T1000 (cell line): ENCODE data around the gene ATF7.
A peak's percentile ranks its signal among the peaks of the same experiment; 100 is the strongest.
"Not testable (repeated sequence)": the region's sequence is repeated elsewhere in the genome, so short reads cannot be mapped to it uniquely, and the experiment has no call there.

ENCODE experiments used
- DNase-seq: peaks from one replicate; lab custom pipeline; 2025; ENCODE audit warnings: mixed read lengths; lab: John Stamatoyannopoulos, UW

Gene ATF7

DNA sequence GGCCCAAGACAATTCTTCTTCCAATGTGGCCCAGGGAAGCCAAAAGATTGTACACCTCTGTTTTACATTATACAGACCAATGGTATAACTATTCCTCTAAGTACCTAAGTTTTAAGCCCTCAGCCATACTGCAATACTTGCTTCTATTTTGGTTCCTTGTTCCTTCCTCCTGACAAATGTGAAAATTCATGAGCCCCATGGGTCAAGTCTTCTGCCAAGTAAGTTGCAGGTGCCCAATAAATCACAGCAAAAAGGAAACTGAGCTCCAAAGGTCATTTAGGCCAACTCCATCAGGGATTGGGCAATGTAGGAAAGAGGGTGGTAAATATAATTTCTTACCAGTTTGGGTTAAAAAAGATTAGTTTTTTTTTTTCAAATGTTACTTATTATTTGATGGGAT lies 61.2 kb downstream of the ATF7 start:
- DNase-seq, result no peak

DNA sequence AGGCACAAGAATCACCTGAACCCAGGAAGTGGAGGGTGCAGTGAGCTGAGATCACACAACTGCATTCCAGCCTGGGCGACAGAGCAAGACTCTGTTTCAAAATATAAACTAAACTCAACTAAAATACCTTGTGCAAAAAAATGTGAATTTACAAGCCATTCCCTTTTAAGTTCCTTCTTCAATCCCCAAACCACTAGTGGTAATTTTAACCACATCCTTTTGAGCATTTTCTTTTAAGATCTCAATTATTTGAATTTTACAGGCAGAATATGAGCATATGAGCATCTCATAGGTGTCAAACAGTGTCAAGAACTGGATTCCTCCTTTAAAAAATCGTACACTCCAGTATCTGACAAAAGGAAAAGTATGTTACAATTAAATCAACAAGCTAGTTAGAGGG lies 61.9 kb downstream of the ATF7 start:
- DNase-seq, result no peak

DNA sequence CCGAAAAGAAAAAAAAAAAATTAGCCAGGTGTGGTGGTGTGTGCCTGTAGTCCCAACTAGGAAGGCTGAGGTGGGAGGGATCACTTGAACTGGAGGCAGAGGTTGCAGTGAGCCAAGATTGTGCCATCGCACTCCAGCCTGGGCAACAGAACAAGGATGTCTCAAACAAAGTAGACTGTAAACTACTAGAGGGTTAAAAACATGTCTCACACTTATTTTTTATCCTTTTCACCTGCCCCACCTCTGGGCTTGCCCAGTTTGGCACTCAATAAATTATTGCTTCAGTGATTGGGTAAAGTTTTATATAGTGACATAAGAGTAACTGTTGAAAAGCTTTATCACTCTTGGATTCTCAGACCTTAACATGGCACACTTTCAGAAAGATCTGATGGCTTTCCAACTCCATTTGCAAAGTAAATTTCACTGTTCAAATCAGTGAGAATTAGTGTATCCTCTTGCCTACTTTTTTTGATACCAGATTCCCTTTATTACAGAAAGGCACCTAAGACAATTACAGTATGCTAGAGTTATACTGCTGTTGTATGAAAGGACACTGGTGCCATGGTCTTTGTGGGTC lies 62.6 kb downstream of the ATF7 start:
- no peak for DNase-seq

DNA sequence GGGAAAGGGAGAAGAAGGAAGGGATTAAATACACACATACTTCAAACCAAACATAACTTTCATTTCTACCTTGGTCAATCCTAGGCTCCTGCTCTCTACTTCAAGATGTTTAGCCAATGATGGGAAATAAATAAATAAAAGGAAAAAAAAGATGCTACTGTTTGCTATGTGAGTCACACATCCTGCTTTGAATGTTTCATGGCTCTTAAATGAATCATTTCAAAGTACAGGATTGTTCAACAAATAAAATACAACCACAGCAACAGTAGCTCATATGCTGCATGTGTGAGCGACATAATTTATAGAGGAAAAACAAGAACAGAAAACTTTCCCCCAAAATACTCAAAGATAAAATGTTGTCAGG lies 64.6 kb downstream of the ATF7 start:
- DNase-seq, result no peak

DNA sequence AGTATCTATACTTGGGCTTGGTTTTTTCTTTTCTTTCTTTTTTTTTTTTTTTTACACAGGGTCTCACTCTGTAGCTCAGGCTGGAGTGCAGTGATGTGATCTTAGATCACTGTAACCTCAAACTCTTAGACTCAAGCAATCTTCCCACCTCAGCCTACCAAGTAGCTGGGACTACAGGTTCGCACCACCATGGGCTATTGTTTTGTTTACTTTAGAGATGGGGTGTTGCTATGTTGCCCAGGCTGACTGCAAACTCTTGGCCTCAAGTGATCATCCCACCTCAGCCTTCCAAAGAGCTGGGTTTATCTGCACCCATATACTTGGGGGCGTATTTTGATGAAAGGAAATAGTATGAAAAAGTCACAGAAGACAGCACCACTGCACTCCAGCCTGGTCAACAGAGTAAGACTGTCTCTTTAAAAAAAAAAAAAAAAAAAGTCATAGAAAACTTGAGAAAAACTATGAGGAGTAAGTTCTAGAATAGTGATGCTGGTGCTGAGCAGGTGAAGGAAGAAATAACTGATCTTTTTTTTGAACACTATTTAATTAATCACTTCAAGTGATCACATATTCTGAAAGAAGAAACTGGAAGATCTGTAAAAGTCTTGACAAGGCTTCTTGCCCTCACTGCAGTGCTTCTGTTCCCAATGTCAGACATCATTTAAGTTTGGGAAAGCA lies 65.1 kb downstream of the ATF7 start:
- DNase-seq, result no peak

DNA sequence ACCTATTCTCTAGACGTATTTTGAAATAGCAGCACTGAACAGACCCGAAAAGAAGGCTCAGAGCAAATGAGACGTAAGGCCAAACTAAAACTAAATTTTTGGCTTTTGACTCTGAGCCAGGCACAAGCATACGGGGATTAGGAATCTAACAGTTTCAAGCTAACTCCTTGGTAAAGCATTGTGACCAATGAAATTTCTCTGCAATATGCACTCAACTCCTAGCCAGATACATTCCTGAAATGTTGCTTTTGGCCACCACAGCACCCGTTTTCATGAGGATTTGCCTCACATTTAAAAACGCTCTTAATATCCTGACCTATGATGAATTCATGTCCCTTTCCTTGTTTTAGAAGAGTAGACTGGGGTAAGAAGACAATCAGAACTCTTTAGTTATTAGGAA lies 65.8 kb downstream of the ATF7 start:
- no peak for DNase-seq

DNA sequence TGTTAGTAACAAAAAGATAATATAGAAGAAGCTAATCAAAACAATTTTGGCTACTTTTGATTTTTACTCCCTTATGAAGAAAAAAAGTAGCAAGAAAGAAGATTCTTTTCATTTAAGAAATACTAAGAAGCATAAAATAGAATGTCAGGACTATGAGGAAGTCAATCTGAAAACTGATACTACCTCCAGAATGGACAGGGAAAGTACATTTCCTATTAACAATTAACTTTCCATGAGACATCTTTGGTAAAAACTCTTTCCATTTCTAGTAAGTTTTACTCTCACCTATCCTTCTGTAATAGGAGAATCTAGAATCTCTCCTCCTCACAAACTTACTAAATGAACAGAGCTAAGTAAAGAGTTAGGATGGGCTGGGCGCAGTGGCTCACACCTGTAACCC lies 67.6 kb downstream of the ATF7 start:
- DNase-seq, result no peak

DNA sequence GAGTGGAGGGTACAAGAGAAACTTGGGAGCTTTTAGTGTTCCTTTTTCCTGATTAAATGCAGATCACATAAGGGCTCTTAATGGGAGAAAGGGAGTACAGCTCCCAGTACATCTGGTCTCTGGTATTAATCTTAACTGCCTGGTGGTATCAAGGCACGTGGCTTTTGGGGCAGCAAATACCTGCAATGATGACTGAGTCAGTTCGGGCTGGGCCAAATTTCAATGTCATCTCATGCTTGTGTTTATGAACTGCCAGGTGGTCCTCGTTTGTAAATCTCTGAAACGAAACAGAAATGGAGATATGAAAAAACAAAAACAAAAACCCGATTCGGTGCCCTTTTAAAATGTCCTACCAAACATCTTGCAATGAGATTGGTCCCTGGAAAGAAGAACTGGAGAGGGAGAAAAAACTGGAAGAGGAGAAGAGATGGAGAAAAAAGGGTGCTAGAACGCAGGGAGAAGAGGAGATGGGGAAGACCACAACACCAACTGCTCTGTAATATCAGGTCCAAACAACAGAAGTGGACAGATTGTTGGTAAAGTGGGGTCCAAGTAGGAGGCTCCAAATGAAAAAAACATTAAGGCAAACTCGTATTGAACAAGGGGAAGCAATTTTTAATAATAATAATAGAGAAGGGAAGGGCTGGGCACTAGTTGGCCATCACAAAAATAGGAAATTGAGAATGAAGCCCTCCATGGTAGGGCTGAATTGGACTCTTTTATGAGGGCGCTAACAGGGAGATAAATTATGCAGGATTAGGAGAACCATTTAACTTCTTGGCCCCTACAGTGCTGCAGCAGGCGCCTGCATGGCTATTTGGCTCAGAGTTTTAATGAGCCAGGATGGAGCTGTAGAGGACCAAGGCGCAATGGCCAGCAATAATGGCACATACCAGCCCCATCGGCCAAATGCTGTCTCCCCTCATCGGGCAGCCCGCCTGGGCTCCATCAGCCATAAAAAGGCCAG lies 73.5 kb downstream of the ATF7 start:
- DNase-seq, result no peak

DNA sequence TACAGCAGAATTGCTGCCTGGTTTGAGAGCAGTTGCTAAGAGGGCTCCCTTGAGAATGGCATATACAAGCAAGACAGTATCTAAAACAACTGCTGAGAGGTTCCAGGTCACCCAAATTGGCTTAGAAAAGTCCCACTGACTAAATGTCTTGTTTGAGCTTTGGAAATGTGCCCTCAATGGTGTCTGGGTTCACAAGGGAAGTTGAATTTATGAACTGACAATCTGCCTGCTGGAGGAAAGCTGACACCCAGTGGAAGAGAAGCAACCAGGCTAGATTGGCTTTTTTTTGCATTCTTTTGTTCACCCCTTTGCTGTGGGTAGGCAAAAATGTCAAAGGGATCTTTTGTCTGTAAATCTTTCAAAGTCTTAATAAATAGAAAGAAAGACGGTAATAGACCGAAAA lies 74.3 kb downstream of the ATF7 start:
- DNase-seq, result no peak

DNA sequence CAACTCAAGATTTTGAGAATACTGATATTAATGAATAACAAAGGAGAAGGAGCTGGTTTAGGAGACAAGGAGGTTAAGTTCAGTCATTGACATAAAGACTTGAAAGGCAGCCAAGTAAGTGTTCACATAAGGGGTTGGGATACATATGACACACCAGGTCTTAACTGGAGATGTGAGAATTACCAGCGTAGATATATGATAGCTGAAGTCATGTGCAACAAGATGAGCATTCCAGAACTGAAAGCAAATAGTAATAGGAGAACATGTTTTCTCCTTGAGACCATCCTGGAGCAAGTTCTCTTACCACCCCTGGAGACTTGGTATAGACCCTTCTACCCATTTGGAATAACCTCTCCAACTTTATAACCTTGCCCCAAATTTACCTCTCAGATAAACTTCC lies 75.6 kb downstream of the ATF7 start:
- DNase-seq, result no peak

DNA sequence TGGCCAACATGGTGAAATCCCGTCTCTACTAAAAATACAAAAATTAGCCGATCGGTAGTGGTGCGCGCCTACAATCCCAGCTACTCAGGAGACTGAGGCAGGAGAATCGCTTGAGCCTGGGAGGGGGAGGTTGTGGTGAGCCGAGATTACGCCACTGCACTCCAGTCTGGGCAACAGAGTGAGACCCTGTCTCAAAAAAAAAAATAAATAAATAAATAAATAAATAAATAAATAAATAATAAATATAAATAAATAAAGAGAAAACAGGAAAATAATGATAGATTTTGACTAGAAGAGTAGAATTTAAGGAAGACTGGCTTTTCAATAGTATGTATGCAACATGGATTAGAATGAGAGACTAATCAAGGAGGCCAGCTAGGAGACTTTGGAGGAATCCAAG lies 76.1 kb downstream of the ATF7 start:
- DNase-seq, result not testable (repeated sequence)

DNA sequence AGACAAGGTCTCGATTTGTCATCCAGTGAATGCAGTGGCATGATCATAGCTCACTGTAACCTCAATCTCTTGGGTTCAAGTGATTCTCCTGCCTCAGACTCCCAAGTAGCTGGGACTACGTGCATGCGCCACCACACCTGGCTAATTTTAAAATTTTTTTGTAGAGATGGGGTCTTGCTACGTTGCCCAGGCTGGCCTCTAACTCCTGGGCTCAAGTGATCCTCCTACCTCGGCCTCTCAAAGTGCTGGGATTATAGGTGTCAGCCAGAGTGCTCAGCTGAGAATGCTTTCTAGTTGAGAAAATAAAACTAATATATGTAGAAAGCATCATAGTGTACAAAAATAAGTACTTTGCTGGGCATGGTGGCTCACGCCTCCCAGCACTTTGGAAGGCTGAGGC lies 77.8 kb downstream of the ATF7 start:
- DNase-seq, result not testable (repeated sequence)

DNA sequence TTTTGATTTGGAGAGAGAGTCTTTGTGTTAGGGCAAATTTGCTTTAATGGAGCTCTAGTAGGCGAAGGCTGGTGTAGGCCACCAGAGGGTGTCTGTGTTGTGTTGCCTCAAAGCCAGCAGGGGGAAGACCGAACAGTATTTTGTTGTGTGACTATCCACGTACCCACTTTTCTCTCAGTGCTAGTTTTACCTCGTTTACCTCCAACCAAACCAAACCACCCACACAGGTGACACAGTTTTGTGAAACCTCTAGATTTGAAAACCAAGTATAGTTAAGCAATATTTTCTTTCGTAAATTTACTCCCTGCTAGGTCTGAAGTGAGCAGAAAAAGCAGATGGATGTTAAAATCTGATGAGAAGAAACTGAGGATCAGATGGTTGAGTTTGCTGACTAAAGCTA lies 82.6 kb downstream of the ATF7 start:
- peak; percentile 7 for DNase-seq

DNA sequence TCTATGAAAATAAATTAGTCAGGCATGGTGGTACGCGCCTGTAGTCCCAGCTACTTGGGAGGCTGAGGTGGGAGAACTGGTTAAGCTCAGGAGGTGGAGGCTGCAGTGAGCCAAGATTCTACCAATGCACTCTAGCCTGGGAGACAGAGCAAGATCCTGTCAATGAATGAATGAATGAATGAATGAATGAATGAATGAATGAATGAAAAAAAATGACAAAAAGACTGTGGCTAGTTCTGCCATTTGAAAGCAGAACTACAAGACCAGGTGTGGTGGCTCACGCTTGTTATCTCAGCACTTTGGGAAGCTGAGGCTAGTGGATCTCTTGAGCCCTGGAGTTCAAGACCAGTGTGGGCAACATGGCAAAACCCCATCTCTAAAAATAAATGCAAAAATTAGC lies 86.7 kb downstream of the ATF7 start:
- DNase-seq, result no peak

DNA sequence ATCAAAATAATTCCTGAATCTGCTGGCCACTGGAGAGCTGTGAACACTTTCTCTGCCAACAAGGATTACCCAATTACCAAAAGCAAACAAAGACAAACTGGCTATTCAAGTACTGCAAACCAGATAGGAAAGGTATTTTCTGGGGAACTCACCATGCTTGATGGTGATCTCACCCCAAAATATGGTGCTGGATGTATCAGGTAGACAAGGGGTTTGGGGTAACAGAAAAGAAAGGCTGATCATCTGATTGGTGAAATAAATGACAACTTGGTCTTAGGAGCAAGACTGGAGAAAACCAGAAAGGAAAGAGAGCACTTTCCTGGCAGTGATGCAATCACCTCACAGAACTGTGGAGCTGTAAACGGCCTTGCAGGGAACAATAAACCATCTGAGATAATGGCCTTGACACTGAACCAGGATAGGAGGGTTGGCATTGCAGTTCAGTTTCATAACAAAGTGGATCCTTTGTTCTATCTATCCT lies 87.9 kb downstream of the ATF7 start:
- DNase-seq, result no peak

DNA sequence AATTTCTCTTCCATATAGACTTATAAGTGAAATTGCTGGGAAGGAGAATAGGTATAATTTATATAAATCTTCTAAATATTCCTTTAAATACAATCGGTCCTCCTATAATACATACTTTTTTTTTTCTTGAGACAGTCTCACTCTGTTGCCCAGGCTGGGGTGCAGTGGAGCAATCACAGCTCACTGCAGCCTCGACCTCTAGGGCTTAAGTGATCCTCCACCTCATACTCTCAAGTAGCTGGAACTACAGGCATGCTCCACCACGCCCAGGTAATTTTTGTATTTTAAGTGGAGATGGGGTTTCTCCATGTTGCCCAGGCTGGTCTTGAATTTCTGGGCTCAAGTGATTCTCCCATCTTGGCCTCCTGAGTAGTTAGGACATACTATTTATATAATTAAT lies 89.2 kb downstream of the ATF7 start:
- no peak for DNase-seq

DNA sequence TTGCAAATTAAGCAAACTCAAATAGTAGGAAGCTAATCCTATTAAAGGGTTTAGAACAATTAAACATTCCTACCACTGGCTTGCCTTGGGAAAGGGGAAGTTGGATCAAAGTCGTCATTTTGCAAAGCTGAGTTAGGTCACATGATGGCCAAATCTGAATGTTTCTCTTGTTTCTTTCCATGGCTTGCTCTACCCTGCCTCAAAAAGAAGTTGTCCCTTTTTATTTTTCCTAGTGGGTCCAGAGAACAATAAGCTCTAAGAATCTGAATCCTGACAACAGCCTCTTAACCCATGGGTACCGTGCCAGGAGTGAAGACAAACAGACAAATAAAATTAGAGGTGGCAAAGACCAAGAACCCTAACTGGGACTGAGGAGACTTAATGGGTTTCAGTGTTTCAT lies 92.7 kb downstream of the ATF7 start:
- DNase-seq, result no peak

DNA sequence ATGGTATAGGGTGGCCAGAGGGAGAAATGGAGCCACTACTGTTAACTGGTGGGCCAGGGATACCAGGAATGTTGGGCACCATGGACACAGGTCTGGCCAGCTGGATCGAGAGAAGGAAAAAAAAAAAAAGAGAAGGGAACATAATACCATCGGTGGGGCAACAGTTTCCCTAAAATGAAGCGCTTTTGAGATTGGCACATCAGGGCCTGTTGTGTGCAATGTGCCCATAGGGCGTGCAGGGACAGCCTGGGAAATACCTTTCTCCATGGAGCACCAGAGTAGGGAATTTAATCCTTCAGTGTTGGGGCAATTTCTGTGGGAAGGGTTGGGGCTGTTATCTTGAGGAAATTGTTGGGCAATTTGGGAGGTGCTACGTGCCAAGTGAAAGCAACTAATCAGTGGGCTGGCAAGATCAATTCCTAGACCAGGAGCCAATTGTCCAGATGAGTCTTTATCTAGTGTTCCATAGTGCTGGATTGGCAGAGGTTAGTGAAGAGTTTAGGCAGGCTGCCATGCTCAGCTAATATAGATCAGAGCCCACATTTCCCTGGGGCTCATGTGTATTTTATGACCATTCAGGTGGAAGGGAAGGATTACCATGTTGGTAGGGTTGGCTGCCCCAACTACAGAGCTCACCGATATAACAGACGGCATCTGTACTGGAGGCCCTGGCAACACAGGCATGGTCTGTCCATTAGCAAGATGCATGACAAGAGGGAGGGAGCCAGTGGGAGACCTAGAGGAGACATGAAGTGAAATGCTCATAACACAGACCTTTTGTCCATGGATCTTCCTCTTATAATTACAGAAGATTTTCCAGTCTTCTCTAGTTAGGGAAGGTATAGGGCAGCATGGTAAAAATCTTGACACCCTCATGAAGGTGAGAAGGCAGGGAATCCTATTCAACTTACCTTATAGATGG lies 93.4 kb downstream of the ATF7 start:
- DNase-seq, result no peak

DNA sequence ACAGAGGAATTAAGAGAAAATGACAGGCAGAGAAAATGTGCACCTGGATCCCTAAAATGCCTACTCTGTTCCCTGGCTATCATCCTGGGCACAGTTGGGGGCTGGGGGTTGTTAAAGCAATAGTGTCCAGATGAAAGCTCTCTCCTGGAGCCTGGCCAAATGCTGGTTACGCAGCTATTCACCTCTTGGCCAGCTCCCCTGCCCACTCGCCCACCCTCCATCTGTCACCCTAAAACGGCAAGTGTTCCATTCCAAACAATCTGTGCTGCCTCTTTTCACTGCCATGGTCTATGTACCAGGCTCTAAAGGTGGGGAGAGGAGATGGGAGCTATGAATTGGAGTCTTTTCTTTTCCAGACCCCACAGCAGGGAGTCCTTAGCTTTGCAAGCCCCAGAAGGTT lies 94.2 kb downstream of the ATF7 start:
- no peak for DNase-seq

DNA sequence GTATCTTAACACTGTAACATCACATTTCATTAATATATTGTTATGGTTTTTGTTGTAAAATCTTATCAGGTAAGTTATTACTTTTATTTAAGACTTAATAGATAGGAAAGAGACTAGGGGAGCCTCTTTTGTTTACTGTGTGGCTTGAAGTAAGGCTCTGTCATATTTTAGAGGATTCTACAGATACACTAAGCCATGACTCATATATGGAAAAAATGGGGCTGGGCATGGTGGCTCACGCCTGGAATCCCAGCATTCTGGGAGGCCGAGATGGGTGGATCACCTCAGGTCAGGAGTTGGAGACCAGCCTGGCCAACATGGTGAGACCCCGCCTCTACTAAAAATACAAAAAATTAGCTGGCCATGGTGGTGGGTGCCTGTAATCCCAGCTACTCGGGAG lies 95.3 kb downstream of the ATF7 start:
- DNase-seq, result no peak

DNA sequence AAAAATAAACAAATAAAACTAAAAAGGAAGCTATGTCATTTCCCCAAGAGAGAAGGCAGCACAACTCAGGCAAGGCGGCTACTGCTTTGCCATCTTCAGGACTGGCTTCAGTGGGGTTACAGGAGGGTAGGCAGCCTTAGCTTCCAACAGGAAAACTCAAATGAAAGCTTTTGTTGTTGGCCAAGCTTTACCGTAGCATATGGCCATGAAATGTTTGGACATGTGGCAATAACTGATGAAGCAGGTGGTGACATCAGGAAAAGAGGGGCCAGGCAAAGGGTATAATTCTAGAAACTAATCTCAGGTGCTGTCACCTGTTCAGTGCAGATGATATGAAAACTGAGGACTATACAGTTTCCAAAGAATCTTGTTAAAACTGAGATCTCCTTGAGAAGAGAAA lies 96.1 kb downstream of the ATF7 start:
- DNase-seq, result no peak

DNA sequence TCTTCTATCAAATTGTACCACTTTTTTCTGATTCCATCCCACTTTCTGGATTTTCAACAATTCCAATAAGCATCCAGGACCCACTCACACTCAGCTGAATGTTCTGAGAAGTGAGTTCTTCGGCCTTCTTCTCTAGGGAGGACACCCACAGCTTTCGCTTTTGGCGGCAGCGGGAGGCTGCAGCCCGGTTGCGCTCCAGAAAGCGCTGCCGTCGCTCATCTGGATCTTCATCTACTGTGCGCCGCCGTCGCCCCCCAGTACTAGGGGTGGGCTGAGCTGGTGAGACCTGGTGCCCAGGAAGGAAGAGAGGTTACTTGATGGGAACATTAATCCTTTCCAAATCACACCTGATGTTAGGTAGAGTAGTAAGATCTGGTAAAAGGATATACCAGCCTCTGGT lies 101.7 kb downstream of the ATF7 start:
- DNase-seq, result no peak
